ENCODE data around the gene RUVBL1. TPM values are rescaled to one million over a fixed set of nuclear protein-coding genes. Genes with fewer than 3 reads are reported as not detected.

Gene RUVBL1
- total and polyA plus RNA-seq, 10 of the 15 experiments (the other 5 are each of a cell fraction or from before 2014, with no cell fraction given), result 15.2 to 142 (median 84.2) TPM

DNA sequence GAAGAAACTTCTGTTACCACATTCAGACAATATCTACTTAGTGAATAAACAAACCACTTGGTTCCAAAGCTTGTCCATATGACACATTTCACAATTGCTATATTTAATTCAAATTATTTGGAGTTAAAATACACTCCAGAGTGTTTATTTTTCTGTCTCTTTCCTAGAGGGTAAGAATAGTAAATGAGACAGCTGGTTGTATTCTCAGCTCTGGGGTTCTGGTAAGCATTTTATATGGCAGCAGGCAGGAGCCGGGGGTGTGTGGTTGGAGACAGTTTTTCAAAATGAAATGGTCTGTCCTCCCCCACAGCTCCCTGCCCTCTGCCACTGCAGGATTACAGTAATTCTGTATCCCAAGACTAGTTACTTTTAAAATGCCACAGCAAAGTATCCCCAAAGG lies 82.3 kb downstream of the RUVBL1 start (continued):
- TF ChIP-seq, protein P1, sequence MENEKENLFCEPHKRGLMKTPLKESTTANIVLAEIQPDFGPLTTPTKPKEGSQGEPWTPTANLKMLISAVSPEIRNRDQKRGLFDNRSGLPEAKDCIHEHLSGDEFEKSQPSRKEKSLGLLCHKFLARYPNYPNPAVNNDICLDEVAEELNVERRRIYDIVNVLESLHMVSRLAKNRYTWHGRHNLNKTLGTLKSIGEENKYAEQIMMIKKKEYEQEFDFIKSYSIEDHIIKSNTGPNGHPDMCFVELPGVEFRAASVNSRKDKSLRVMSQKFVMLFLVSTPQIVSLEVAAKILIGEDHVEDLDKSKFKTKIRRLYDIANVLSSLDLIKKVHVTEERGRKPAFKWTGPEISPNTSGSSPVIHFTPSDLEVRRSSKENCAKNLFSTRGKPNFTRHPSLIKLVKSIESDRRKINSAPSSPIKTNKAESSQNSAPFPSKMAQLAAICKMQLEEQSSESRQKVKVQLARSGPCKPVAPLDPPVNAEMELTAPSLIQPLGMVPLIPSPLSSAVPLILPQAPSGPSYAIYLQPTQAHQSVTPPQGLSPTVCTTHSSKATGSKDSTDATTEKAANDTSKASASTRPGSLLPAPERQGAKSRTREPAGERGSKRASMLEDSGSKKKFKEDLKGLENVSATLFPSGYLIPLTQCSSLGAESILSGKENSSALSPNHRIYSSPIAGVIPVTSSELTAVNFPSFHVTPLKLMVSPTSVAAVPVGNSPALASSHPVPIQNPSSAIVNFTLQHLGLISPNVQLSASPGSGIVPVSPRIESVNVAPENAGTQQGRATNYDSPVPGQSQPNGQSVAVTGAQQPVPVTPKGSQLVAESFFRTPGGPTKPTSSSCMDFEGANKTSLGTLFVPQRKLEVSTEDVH (IDR thresholded peaks at IDR 0.05; ENCODE audit: low read depth, partially characterized antibody), result no peak
- no peak for TF ChIP-seq SUZ12 (IDR thresholded peaks at IDR 0.05; ENCODE audit: unreplicated experiment)

DNA sequence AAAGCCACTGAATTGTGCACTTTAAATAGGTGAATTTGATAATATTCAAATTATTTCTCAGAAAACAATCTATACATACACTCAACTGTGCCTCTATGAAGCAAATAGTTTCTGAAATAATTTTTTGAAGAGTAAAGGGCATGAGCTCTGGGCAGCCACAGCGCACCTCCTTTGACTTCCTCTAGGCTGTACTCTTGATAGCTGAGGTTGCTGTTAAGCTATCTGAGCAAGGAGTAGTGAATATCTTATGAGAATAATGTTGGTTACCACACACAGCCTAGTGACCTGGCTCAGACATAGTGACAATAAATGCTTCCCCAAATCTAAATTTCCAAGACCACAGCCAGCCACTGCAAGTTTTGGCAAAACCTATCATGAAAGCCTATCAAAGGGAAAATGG lies 83.0 kb downstream of the RUVBL1 start:
- intact Hi-C loops (cut with micrococcal nuclease; ENCODE audit: unreplicated experiment) (no loop called here), in situ Hi-C loops (cut with MboI) (no loop called here)
- no TSS peak for BruUV-seq (replicated peaks)
- Histone ChIP-seq H3K4me2 (ENCODE audit: control insufficient read depth, insufficient read depth) (no peak overlapping the region), H3K36me3 (ENCODE audit: control insufficient read depth in 2 of 2, insufficient read depth in 2 of 2, low read length in 1 of 2) (no peaks in the 10 kb centered on the region), H3K27me3 (replicated peaks in 1 of 2; ENCODE audit: control insufficient read depth in 2 of 2, insufficient read depth in 2 of 2, low read length in 1 of 2) (no peaks in the 10 kb centered on the region; a peak in 2 of 4 replicates), H3K79me2 (ENCODE audit: control insufficient read depth, insufficient read depth, low read length) (no peaks in the 10 kb centered on the region), H2AFZ (ENCODE audit: control insufficient read depth, low read depth, low read length) (no peak overlapping the region), H3K4me1 (ENCODE audit: control insufficient read depth, insufficient read depth, low read length) (no peaks in the 10 kb centered on the region), H3K9me3 (replicated peaks; ENCODE audit: control insufficient read depth, insufficient read depth, low read length) (no peaks in the 10 kb centered on the region), H3K4me3 (no peak overlapping the region), H4K20me1 (ENCODE audit: control insufficient read depth, insufficient read depth) (no peaks in the 10 kb centered on the region), H3K9ac (ENCODE audit: control insufficient read depth, insufficient read depth, low read length) (no peak overlapping the region), H3K27ac (ENCODE audit: control insufficient read depth, insufficient read depth) (no peak overlapping the region)
- WGBS (ENCODE audit: insufficient coverage, insufficient replicate concordance, low lambda C conversion rate, missing lambda C conversion rate), result 0% methylated on average over 1 of the region's 1 CpG
- ChIA-PET POLR2A (no interaction called here), CTCF (interaction anchor here (0.5 kb wide), 1 partner anchor 1002 kb away, joined by 4 read pairs; no protein-coding TSS in a partner anchor), RAD21 (ENCODE audit: unreplicated experiment) (no interaction called here), SMC1A (ENCODE audit: uncharacterized antibody, unreplicated experiment) (interaction anchor here (1.1 to 1.5 kb wide), 2 partner anchors 8 to 16 kb away, joined by 3 to 4 read pairs; no protein-coding TSS in a partner anchor)
- ATAC-seq, result no peak; the same call in 2 of the 3 replicates
- no peak for DNase-seq (ENCODE audit: low read depth, low spot score)
- FAIRE-seq, result peak; percentile 13
- TF ChIP-seq SREBF1 (IDR thresholded peaks at IDR 0.05; ENCODE audit: low read length), result no peak
- no peak for TF ChIP-seq NRF1 (conservative IDR thresholded peaks at IDR 0.05; ENCODE audit: low read depth, low read length)
- no peak for TF ChIP-seq ZNF384 (IDR thresholded peaks at IDR 0.05; ENCODE audit: borderline replicate concordance, low read depth, low read length)
- no peak for TF ChIP-seq EP300 (IDR thresholded peaks at IDR 0.05; ENCODE audit: borderline replicate concordance in 1 of 2, control insufficient read depth in 1 of 2, low read depth in 2 of 2, low read length in 2 of 2)
- TF ChIP-seq, protein P2, sequence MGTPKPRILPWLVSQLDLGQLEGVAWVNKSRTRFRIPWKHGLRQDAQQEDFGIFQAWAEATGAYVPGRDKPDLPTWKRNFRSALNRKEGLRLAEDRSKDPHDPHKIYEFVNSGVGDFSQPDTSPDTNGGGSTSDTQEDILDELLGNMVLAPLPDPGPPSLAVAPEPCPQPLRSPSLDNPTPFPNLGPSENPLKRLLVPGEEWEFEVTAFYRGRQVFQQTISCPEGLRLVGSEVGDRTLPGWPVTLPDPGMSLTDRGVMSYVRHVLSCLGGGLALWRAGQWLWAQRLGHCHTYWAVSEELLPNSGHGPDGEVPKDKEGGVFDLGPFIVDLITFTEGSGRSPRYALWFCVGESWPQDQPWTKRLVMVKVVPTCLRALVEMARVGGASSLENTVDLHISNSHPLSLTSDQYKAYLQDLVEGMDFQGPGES (IDR thresholded peaks at IDR 0.05), result no peak
- TF ChIP-seq, protein P3, sequence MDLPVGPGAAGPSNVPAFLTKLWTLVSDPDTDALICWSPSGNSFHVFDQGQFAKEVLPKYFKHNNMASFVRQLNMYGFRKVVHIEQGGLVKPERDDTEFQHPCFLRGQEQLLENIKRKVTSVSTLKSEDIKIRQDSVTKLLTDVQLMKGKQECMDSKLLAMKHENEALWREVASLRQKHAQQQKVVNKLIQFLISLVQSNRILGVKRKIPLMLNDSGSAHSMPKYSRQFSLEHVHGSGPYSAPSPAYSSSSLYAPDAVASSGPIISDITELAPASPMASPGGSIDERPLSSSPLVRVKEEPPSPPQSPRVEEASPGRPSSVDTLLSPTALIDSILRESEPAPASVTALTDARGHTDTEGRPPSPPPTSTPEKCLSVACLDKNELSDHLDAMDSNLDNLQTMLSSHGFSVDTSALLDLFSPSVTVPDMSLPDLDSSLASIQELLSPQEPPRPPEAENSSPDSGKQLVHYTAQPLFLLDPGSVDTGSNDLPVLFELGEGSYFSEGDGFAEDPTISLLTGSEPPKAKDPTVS (IDR thresholded peaks at IDR 0.05; ENCODE audit: low read depth, low read length), result no peak
- no peak for TF ChIP-seq SUPT20H (IDR thresholded peaks at IDR 0.05; ENCODE audit: borderline replicate concordance, control insufficient read depth, low read depth, low read length)
- TF ChIP-seq, protein P4, sequence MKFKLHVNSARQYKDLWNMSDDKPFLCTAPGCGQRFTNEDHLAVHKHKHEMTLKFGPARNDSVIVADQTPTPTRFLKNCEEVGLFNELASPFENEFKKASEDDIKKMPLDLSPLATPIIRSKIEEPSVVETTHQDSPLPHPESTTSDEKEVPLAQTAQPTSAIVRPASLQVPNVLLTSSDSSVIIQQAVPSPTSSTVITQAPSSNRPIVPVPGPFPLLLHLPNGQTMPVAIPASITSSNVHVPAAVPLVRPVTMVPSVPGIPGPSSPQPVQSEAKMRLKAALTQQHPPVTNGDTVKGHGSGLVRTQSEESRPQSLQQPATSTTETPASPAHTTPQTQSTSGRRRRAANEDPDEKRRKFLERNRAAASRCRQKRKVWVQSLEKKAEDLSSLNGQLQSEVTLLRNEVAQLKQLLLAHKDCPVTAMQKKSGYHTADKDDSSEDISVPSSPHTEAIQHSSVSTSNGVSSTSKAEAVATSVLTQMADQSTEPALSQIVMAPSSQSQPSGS (IDR thresholded peaks at IDR 0.05; ENCODE audit: low read length), result no peak
